Measurements from ENCODE around the gene PPP4R2. TPM values are rescaled to one million over a fixed set of nuclear protein-coding genes. Genes with fewer than 3 reads are reported as not detected.

Gene PPP4R2
- total and polyA plus RNA-seq, 10 of the 15 experiments (the other 5 are each of a cell fraction or from before 2014, with no cell fraction given): 16.7 to 83.4 (median 38.9) TPM

DNA sequence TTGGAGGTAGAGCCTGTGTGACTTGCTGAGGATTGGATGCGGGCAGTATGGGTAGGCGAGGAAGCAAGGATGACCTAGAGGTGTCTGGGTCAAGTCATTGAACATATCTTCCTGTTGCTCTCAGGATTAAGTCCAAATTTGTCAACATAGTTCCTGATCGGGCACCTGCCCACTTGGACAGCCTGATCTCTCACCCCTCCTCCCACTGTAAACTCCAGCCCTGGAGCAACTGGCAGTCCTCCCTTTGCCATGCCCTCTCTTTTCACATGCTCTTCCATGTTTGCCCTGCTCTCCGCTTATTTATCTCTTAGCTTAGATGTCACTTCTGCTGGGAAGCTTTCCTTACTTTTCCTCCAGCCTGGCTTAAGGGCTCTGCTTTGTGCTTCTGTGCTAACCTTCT is 47.6 kb upstream of the PPP4R2 start:
- Histone ChIP-seq H3K27me3 (replicated peaks in 1 of 2; ENCODE audit: control insufficient read depth in 2 of 2, insufficient read depth in 2 of 2, low read length in 1 of 2) (no peaks in the 10 kb centered on the region), H3K4me1 (ENCODE audit: control insufficient read depth, insufficient read depth, low read length) (peaks cover 13% of the 10 kb centered on the region), H3K79me2 (ENCODE audit: control insufficient read depth, insufficient read depth, low read length) (no peaks in the 10 kb centered on the region), H3K27ac (ENCODE audit: control insufficient read depth, insufficient read depth) (no peak overlapping the region), H2AFZ (ENCODE audit: control insufficient read depth, low read depth, low read length) (no peak overlapping the region), H3K9ac (ENCODE audit: control insufficient read depth, insufficient read depth, low read length) (no peak overlapping the region), H3K9me3 (replicated peaks; ENCODE audit: control insufficient read depth, insufficient read depth, low read length) (no peaks in the 10 kb centered on the region), H3K36me3 (ENCODE audit: control insufficient read depth in 2 of 2, insufficient read depth in 2 of 2, low read length in 1 of 2) (no peaks in the 10 kb centered on the region), H3K4me3 (no peak overlapping the region), H3K4me2 (ENCODE audit: control insufficient read depth, insufficient read depth) (no peak overlapping the region), H4K20me1 (ENCODE audit: control insufficient read depth, insufficient read depth) (no peaks in the 10 kb centered on the region)
- intact Hi-C loops (cut with micrococcal nuclease; ENCODE audit: unreplicated experiment) (no loop called here), in situ Hi-C loops (cut with MboI) (no loop called here)
- BruUV-seq (replicated peaks): no TSS peak
- CTCF ChIA-PET: interaction anchor here (2.0 kb wide), 1 partner anchor 108 kb away, joined by 7 read pairs; no protein-coding TSS in a partner anchor
- SMC1A ChIA-PET (ENCODE audit: uncharacterized antibody, unreplicated experiment): no interaction called here
- no peak for TF ChIP-seq CREB1 (IDR thresholded peaks at IDR 0.05; ENCODE audit: low read depth)
- no peak for TF ChIP-seq NBN (IDR thresholded peaks at IDR 0.05)
- no peak for TF ChIP-seq NFYB (IDR thresholded peaks at IDR 0.05; ENCODE audit: insufficient read depth, low read depth, low read length)
- TF ChIP-seq TAF1 (IDR thresholded peaks at IDR 0.05; ENCODE audit: borderline replicate concordance, low read depth, low read length): no peak
- TF ChIP-seq, protein P1, sequence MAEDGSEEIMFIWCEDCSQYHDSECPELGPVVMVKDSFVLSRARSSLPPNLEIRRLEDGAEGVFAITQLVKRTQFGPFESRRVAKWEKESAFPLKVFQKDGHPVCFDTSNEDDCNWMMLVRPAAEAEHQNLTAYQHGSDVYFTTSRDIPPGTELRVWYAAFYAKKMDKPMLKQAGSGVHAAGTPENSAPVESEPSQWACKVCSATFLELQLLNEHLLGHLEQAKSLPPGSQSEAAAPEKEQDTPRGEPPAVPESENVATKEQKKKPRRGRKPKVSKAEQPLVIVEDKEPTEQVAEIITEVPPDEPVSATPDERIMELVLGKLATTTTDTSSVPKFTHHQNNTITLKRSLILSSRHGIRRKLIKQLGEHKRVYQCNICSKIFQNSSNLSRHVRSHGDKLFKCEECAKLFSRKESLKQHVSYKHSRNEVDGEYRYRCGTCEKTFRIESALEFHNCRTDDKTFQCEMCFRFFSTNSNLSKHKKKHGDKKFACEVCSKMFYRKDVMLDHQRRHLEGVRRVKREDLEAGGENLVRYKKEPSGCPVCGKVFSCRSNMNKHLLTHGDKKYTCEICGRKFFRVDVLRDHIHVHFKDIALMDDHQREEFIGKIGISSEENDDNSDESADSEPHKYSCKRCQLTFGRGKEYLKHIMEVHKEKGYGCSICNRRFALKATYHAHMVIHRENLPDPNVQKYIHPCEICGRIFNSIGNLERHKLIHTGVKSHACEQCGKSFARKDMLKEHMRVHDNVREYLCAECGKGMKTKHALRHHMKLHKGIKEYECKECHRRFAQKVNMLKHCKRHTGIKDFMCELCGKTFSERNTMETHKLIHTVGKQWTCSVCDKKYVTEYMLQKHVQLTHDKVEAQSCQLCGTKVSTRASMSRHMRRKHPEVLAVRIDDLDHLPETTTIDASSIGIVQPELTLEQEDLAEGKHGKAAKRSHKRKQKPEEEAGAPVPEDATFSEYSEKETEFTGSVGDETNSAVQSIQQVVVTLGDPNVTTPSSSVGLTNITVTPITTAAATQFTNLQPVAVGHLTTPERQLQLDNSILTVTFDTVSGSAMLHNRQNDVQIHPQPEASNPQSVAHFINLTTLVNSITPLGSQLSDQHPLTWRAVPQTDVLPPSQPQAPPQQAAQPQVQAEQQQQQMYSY (CRISPR knock-in tag; IDR thresholded peaks at IDR 0.05): no peak
- no peak for TF ChIP-seq POLR2AphosphoS2 (IDR thresholded peaks at IDR 0.05; ENCODE audit: low read depth, low read length)
- TF ChIP-seq, protein P2, sequence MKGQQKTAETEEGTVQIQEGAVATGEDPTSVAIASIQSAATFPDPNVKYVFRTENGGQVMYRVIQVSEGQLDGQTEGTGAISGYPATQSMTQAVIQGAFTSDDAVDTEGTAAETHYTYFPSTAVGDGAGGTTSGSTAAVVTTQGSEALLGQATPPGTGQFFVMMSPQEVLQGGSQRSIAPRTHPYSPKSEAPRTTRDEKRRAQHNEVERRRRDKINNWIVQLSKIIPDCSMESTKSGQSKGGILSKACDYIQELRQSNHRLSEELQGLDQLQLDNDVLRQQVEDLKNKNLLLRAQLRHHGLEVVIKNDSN (IDR thresholded peaks at IDR 0.05; ENCODE audit: borderline replicate concordance, extremely low read length, insufficient read depth, low read depth, low read length): no peak
- no peak for TF ChIP-seq ZNF622 (IDR thresholded peaks at IDR 0.05)
- TF ChIP-seq TCF12 (IDR thresholded peaks at IDR 0.05; ENCODE audit: low read depth, low read length): no peak
- no peak for TF ChIP-seq MTA3 (IDR thresholded peaks at IDR 0.05; ENCODE audit: borderline replicate concordance, low read length)
- no peak for TF ChIP-seq RAD21 (IDR thresholded peaks at IDR 0.05; ENCODE audit: insufficient read depth, low read depth, low read length)
- TF ChIP-seq ZNF384 (IDR thresholded peaks at IDR 0.05; ENCODE audit: borderline replicate concordance, low read depth, low read length): no peak
- TF ChIP-seq, protein P3, sequence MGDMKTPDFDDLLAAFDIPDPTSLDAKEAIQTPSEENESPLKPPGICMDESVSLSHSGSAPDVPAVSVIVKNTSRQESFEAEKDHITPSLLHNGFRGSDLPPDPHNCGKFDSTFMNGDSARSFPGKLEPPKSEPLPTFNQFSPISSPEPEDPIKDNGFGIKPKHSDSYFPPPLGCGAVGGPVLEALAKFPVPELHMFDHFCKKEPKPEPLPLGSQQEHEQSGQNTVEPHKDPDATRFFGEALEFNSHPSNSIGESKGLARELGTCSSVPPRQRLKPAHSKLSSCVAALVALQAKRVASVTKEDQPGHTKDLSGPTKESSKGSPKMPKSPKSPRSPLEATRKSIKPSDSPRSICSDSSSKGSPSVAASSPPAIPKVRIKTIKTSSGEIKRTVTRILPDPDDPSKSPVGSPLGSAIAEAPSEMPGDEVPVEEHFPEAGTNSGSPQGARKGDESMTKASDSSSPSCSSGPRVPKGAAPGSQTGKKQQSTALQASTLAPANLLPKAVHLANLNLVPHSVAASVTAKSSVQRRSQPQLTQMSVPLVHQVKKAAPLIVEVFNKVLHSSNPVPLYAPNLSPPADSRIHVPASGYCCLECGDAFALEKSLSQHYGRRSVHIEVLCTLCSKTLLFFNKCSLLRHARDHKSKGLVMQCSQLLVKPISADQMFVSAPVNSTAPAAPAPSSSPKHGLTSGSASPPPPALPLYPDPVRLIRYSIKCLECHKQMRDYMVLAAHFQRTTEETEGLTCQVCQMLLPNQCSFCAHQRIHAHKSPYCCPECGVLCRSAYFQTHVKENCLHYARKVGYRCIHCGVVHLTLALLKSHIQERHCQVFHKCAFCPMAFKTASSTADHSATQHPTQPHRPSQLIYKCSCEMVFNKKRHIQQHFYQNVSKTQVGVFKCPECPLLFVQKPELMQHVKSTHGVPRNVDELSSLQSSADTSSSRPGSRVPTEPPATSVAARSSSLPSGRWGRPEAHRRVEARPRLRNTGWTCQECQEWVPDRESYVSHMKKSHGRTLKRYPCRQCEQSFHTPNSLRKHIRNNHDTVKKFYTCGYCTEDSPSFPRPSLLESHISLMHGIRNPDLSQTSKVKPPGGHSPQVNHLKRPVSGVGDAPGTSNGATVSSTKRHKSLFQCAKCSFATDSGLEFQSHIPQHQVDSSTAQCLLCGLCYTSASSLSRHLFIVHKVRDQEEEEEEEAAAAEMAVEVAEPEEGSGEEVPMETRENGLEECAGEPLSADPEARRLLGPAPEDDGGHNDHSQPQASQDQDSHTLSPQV (IDR thresholded peaks at IDR 0.05): no peak
- TF ChIP-seq ESRRA (IDR thresholded peaks at IDR 0.05; ENCODE audit: low read length): no peak
- TF ChIP-seq, protein P4, sequence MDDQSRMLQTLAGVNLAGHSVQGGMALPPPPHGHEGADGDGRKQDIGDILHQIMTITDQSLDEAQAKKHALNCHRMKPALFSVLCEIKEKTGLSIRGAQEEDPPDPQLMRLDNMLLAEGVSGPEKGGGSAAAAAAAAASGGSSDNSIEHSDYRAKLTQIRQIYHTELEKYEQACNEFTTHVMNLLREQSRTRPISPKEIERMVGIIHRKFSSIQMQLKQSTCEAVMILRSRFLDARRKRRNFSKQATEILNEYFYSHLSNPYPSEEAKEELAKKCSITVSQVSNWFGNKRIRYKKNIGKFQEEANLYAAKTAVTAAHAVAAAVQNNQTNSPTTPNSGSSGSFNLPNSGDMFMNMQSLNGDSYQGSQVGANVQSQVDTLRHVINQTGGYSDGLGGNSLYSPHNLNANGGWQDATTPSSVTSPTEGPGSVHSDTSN (IDR thresholded peaks at IDR 0.05; ENCODE audit: insufficient replicate concordance, low read depth, low read length): no peak
- no peak for ATAC-seq
- FAIRE-seq: no peak
- WGBS (ENCODE audit: insufficient coverage, insufficient replicate concordance, low lambda C conversion rate, missing lambda C conversion rate): 88% methylated on average over 4 of the region's 4 CpGs
- RAD21 ChIA-PET (ENCODE audit: unreplicated experiment): no interaction called here
- DNase-seq (ENCODE audit: low read depth, low spot score): no peak
- POLR2A ChIA-PET: no interaction called here
